Stimulated activated CD8-positive, alpha-beta memory T cell treated with anti-CD3 and anti-CD28 coated beads, Interleukin-4, amount 100 ng/mL, for 1 hour (primary cell): ENCODE data around the gene TP73.

Experiments used
- DNase-seq, 2 donors: peaks; one replicate each; pipeline ENCODE4 v3.0.0-alpha.2; 2020; ENCODE audit warnings: low read depth in 2 of 2, low spot score in 1 of 2

Gene TP73

DNA sequence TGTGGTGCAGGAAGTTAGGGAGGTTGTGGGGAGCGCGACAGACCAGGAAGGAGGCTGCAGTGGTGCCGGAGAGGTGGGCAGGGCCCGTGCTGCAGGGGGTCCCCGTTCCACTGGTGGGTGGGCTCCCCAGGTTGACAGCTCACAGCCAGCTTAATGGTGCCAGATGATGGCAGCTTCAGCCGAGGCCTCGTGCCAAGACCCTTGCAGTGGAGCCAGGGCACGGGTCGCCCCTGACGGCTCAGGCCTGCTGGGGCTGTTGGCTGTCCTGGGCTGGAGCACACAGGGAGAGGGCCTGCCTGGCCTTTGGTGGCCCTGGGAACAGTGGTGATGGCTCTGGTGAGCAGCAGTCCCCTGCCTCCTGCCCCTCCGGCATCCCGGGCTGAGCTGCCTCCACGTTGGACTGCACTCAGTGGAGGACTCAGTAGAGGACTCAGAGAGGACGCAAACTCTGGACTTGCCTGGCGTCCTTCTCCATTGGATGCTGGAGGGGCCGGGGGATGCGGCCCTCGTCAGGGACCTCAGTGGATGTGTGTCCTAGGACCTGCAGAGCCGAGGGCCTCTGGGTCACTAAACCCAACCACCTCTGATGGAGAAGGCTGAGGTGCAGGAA, 53.1 kb downstream of the TP73 start:
- DNase-seq = no peak

GRCh38 chr1:3706651-3707297, 54.5 kb downstream of the TP73 start:
- no peak for DNase-seq

DNA sequence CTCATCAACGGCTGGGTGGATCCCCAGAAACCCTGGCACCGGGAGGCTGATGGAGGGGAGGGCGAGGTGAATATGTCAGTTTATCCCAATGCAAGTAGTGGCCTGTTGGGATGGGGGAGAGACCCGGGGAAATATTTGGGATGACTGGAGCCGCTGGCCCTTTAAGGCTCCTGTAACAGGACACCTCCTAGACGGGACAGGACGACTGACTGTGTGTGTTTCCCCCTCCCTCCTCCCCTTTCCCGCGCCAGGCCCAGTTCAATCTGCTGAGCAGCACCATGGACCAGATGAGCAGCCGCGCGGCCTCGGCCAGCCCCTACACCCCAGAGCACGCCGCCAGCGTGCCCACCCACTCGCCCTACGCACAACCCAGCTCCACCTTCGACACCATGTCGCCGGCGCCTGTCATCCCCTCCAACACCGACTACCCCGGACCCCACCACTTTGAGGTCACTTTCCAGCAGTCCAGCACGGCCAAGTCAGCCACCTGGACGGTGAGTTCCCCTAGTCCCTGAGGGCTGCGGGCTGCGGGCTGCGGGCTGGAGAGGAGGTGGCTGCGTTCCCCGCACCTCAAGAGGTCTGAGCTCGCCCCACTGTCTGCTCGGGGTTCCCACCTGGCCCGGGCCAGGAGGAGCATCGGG, 55.1 kb downstream of the TP73 start:
- no peak for DNase-seq

DNA sequence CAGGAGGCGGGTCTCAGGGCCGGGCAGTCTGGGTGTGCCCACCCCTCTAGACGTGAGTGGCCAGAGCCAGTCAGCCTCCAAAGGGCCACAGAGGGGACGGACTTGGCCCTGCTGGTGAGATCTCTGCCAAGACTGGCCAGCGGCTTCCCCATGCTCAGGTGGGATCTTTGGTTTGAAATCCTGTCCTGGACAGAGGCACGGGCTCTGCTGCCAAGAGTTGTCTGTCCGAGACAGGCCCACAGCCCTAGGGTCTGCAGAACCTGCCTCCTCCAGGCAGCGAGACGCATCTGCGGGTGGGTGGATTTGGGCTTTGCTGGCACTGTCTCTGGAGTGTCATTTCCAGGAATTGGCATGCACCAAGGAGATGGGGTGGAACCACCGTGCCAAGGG, 55.6 kb downstream of the TP73 start:
- no peak for DNase-seq

DNA sequence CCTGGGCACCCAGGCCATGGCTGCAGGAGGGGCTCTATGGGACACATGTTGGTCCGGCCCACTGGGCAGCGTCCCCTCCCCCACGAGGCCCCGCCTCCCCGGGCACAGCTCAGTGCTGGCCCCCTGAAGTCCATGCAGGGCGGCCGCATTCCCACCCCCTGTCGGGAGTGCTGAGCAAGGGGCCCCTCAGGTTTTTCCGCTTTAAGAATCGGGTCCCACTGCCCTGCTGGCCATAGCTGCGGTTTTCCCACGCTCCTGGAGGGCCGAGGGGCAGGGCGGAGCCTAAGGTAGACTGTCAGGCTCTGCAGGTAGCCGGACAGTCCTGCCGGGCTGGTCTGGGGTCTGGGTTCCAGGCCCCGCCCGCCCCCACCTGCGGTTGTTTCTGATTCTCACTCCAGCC, 56.5 kb downstream of the TP73 start:
- DNase-seq = no peak

- no peak for DNase-seq
These were observed 57.9 kb downstream of the TP73 start for GRCh38 chr1:3710251-3710650.

- no peak for DNase-seq
These were observed 59.1 kb downstream of the TP73 start for GRCh38 chr1:3711381-3711779.

- no peak for DNase-seq
These were observed 59.6 kb downstream of the TP73 start for GRCh38 chr1:3711780-3712451.

DNA sequence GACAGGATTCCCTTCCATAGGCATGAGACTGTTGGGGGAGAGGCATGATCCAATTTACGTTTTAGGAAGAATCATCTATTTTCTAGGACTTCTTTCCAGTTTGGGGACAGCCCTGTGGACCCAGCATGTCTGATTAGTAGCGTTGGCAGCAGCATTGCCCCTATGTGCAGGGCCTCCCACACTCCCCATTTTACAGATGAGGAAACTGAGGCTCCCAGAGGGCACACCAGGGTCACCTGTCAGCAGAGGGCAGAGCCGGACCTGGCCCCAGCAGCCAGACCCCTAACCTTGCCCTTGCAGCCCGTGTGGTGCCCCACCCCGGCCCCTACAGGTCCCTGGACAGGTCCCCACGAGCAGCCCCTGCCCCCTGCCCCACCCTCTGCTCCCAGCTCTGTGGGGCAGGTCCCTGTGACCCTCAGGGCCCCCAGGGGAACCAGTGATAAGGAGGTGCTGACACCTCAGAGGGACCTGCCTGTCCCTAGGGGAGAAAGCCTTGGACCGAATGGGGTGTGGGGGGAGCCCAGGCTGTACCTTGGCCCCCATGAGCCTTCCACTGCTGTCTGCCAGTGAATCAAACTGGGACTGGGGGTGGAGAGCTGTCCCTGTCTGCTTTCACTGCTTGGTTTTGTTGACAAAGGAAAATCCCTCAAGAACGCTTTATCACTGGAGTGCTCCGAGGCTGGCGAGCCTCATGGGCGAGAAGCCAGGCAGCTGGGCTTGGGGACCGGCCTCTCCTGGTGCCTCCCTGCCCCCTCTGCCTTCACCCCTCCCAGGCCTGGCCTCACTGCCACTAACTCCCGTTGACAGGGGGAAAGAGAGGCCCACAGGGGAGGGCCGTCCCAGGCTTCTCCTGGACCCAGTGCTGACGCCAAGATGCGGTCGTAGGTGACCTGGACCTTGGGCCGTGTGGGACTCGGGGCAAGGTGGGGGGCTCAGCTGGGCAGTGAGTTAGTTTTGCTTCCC, 60.5 kb downstream of the TP73 start:
- no peak for DNase-seq

GRCh38 chr1:3713840-3714239, 61.5 kb downstream of the TP73 start:
- DNase-seq = no peak

DNA sequence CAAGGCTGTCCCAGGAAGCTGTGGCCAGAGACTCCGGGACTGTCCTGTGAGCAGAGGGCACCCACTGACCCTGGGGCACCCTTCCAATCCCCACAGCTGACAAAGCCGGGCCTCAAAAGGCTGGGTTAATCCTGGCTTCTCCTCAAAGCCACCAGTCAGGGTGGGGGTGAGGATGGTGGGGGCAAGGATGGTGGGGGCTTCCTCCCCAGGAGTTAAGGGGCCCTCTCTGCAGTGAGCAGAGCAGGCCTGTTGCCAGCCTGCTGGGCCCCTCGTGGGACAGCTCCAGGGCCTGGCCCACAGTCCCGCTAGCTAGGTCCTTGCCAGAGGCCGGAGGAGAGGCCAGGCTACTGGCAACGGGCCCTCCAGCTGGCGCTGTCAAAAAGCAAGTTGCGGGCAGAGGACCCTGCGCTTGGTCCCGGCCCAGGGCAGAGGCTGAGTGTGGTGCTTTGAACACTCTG, 62.0 kb downstream of the TP73 start:
- no peak for DNase-seq

DNA sequence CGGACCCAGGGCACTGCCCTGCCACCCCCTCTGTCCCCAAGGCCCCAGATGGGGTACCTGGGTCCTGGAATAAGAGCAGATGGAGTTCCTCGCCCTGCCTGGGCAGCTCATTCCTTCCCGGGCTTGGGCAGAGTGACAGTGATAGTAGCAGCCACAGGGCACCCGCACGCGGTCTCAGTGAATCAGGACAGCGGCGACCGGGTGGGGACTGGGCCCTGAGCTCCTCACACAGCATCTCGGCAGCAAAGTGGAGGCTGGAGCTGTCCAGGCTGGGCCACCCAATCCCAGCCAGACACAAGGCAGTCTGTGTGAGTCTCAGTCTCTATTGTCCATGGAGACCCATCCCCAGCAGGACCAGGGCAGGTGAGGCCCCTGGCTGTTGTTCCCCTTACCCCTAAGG, 62.5 kb downstream of the TP73 start:
- no peak for DNase-seq

DNA sequence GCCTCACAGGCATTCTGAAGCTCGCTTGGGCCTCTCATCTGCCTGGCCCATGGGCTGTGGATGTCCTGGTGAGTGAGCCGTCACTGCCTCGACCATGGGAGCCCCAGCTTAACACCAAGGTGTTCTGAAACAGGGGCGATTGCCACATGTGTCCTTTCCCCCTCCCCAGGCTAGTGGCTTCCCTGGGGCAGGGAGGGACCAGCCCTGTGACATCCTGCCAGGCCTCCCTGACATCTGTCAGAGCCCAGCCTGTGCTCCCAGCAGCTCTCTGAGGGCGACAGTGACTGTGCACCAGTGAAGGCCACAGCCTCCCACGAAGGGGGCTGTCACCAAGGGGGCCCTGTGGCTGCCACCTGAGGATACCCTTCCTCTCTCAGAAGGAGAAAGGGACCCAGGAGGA, 64.0 kb downstream of the TP73 start:
- no peak for DNase-seq

DNA sequence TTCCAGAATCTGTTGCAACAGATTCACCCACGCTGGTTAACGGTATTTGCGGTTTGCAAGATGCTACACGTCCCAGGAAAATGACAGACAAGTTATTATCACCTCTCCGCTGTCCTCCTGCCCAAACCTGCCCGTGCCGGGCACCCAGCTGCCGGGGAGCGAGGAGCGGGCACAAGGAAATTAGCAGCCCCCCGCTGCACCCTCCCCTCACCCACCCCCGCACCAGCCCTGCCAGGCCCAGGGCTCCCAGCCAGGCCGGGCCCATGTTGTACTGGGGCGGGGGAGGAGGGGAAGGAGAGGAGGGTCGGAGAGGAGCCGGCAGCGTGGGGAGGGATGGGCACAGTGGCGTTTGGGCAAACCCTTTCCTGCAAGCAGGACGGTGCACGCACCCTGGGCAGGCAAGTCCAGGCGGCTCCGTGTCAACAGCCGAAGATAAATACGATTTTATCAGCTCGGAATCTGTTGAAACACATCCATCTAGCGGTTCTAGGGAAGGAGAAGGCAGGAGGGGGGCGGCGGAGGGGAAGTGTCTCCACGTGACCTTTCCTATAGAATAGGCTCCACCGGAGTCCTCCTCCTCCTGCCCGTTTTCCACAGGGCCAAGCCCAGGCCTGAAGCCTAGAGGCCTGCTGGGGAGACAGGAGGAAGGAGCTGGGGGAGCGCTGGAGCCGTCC, 64.9 kb downstream of the TP73 start:
- DNase-seq = no peak

DNA sequence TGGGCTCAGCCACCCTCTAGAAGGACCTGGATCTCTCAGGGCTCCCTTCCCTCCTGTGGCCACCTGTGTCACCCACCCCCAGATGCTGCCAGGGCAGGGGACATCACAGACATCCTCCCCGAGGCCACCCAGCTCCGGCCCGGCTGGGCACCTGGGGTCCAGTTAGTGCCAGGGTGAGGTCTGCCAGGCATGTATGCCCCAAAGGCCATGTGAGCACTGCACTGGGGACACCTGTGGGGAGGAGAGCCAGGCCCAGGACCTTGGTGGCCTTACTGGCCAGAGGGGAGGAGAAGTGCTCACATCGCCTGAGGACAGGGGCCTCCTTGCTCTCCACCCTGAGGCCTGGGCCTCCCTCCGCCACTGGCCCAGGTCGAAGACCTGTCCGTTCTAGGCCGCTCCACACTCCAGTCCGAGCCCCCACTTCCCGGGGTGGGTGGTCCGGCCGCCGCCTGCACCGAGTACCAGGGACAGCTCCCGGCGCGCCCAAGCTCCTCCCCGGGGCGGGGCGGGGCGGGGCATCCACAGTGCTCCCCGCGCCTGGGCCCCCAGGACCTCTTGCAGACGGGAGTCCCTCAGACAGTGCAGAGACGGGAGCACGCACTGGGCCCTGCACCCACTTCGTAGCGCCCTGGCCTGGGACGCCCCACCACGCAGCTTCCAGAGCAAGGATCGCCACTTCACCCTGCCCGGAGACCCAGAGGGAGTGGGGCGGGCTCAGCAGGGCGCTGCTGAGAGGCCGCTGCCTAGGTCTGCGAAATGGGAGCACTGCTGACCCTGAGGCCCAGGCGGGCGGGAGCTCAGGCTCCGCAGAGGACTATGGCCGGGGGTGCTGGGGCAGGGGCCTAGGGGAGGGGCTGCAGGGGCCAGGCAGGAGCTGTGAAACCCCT, 65.6 kb downstream of the TP73 start:
- no peak for DNase-seq

DNA sequence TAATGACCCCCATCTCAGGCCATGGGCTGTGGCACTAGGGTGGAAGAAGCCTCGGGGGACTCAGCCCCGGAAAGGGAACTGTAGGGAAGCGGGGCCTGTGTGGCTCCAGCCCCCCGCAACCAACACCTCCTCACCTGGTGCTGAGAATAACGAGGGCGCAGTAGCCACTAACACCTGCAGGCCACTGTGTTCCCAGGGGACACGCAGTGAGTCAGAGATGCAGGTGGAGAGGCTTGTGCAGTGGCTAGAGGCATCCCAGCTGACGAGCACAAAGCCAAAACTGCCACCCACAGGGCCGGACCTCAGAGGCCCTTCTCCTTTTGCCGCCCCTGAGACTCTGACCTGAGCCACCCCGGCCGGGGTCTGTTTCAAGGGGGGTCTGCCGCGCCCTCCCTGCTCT, 66.4 kb downstream of the TP73 start:
- no peak for DNase-seq

- no peak for DNase-seq
These were observed 69.7 kb downstream of the TP73 start for GRCh38 chr1:3721955-3722465.

DNA sequence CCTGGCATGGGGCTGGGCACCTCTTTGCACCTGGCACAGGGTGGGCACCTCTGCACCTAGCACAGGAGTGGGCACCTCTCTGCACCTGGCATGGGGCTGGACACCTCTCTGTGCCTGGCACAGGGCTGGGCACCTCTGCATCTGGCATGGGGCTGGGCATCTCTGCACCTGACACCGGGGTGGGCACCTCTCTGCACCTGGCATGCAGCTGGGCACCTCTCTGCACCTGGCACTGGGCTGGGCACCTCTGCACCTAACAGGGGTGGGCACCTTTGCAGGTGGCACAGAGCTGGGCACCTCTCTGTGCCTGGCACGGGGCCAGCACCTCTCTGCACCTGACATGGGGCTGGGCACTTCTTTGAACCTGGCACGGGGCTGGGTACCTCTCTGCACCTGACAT, 70.5 kb downstream of the TP73 start:
- no peak for DNase-seq

GRCh38 chr1:3724416-3725030, 72.2 kb downstream of the TP73 start:
- peak; percentile 60 to 61 for DNase-seq
